Adrenal gland (tissue), 12 donors: ENCODE data around the gene DOCK8. TPM values are rescaled to one million over a fixed set of nuclear protein-coding genes. Genes with fewer than 3 reads are reported as not detected.
A peak's percentile ranks its signal among the peaks of the same experiment; 100 is the strongest.

Experiments
- DNase-seq, 7 donors: peaks; one replicate each; pipeline ENCODE4 v3.0.0-alpha.2; 2019 to 2020
- H3K27ac ChIP-seq, 5 donors: fragments of 200-600 bp; sonication (generic) in 4 of 5; 1 replicate in 3 of 5; 2 replicates in 2 of 5; pipeline versions ENCODE4 v1.5.1 to v1.8.0; 2016 to 2020; ENCODE audit warnings: mild to moderate bottlenecking in 1 of 5
- H3K27me3 ChIP-seq: fragments of 200-600 bp; 2 replicates; pipeline ENCODE4 v1.8.0; 2021
- H3K36me3 ChIP-seq, 2 donors: fragments of 200-600 bp; replicated peaks in 1 of 2; 1 replicate in 1 of 2; 2 replicates in 1 of 2; pipeline versions ENCODE4 v1.5.1 to v1.8.0; 2018 to 2022
- H3K4me1 ChIP-seq, 2 donors: fragments of 200-600 bp; replicated peaks in 1 of 2; 1 replicate in 1 of 2; 2 replicates in 1 of 2; pipeline versions ENCODE4 v1.5.1 to v1.8.0; 2018 to 2021
- H3K4me3 ChIP-seq, 4 donors: fragments of 200-600 bp; sonication (generic) in 3 of 4; one replicate each; pipeline ENCODE4 v1.5.1; 2016 to 2018
- H3K9me3 ChIP-seq, 3 donors: fragments of 200-600 bp; sonication (generic) in 1 of 3; replicated peaks in 1 of 3; 1 replicate in 2 of 3; 2 replicates in 1 of 3; pipeline versions ENCODE4 v1.5.1 to v1.8.0; 2016 to 2021
- POLR2A ChIP-seq, 2 donors: fragments of 450-650 bp; IDR thresholded peaks; one replicate each; pipeline ENCODE4 v1.6.1; 2017; ENCODE audit warnings: antibody characterized with exemption in 2 of 2, mild to moderate bottlenecking in 2 of 2, moderate library complexity in 1 of 2
- WGBS, 4 donors: extraction: QIAGEN DNeasy Blood & Tissue Kit in 2 of 4; methylation state at CpG; one replicate each; pipeline versions ENCODE4 v1.1.5 to v1.1.7; 2013 to 2017; 5-methylcytosine and 5-hydroxymethylcytosine counted together
- intact Hi-C, 2 donors: fragments of 100-400 bp; cut with DNase I; formaldehyde crosslinking; loops; one replicate each; pipeline versions ENCODE4 v1.14.1 to v1.15.0; 2022 to 2023
- polyA plus RNA-seq, 3 donors: library from polyadenylated mRNA; stranded (reverse); fragments of 200-250 nt in 2 of 3; fragments of 350-450 nt in 1 of 3; fragmentation: Illumina TruSeq in 1 of 3; extraction: RNeasy Lipid Tissue Mini Kit (QIAGEN cat#74804) in 1 of 3; gene quantifications; one replicate each; pipeline ENCODE4 v1.2.3, GENCODE V29; 2013 to 2014
- total RNA-seq, 9 donors: library from RNA; depleted of rRNA in 4 of 9; stranded (reverse); fragments of >200 nt in 4 of 9; fragments of 120-200 nt in 1 of 9; fragmentation: NEBNext Ultra II Directional in 1 of 9; extraction: Animal tissue kit (Norgen Biotek cat#: 25700) in 1 of 9; gene quantifications; one replicate each; pipeline versions ENCODE4 v1.1.0 to v1.2.4, GENCODE V29; 2013 to 2023
- TF ChIP-seq, protein P1 (sequence below), 6 experiments: fragments of 450-650 bp in 4 of 6; fragments of 200-600 bp in 2 of 6; sonication (generic) in 1 of 6; IDR thresholded peaks; 1 replicate in 5 of 6; 2 replicates in 1 of 6; pipeline versions ENCODE4 v1.5.1 to v1.8.0; 2016 to 2021; ENCODE audit warnings: antibody characterized with exemption in 6 of 6, mild to moderate bottlenecking in 2 of 6, moderate library complexity in 1 of 6
- donor health status: healthy with polysubstance abuse.
- donor health status: Bipolar disorder and iron deficiency.
- donor health status: DM: yes; HTN: yes; CAD: no.
- donor health status: DM: no; HTN: no; CAD: no.
- donor health status: DM: no; HTN: no; CAD: no.
- donor health status: DM: yes; HTN: yes; CAD: no.

Gene DOCK8
- total and polyA plus RNA-seq, 12 donors: 8.3 to 134 (median 40.5) TPM

DNA sequence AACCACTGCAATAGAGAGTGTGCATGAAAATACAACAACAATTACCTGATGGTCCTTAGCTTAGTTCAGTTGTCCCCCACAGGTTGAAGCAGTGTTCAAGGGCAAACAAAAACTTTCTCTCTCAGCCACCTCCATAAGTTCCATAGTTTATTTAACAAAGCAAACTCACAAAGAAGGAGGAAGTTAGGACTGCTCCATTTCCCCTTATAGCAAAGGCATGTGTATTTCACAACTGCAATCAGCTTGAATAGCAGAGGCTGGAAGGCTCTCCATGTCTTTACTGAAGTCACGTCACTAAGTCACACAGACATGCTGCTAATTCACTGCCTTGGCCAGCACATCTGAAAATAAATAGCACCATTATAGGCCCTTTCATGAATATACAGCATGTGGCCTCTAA is 43.3 kb downstream of the DOCK8 start:
- WGBS, 4 donors: 5 to 80% (median 49%) methylated on average over 1 of the region's 1 CpG; no CpG with 5 or more reads in 1 of the 4 donors
- Histone ChIP-seq H3K9me3 (no peaks in the 10 kb centered on the region), H3K36me3 (no peaks in the 10 kb centered on the region)

DNA sequence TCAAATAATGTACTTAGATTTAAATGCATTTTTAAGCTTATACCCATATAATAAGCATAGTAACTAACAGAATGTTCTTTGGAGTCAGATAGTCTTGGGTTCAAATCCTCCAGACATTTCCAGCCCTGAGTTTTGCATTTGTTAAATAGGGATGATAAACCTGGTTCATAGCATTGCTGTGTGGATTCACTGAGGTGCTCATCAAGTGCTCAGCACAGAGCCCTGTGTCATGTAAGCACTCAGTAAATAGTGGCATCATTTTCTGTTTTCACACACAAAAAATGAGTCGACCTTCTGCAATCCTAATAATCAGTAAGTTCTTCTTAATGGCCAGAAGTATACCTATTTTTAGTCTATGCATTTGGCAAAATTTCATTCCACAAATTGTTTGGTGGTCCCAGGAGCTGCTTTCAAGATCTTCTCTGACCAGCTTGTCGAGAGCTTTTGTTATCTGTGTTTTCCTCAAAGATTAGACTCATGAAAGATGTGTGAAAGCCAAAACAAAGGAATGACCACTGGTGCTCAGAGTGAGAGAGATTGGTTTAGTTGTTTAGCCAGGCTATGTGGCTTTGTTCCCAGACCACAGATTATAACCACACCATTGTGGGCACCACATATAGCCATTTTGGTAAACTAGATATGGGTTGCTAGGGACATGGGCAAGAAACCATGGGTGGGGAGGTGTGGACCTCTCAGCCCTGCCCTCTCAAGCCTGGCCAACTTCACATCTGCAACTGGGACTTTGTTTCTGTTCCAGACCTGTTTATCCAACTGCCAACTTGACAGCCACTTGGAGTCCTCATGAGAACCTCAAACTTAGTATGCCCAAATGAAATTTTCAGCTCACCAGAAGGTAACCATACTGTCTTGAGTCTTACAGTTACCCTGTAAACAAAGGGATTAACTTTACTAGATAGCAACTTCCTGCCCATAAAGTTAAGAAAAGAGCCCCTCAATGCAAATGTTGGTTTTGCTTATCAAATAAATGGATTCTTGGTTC is 45.0 kb downstream of the DOCK8 start:
- Histone ChIP-seq H3K9me3 (no peaks in the 10 kb centered on the region), H3K36me3 (no peaks in the 10 kb centered on the region), H3K4me1 (no peaks in the 10 kb centered on the region), H3K27ac (no peak overlapping the region), H3K4me3 (no peak overlapping the region), H3K27me3 (no peaks in the 10 kb centered on the region)
- no peak for TF ChIP-seq POLR2A (IDR thresholded peaks at IDR 0.05)
- TF ChIP-seq, protein P1, sequence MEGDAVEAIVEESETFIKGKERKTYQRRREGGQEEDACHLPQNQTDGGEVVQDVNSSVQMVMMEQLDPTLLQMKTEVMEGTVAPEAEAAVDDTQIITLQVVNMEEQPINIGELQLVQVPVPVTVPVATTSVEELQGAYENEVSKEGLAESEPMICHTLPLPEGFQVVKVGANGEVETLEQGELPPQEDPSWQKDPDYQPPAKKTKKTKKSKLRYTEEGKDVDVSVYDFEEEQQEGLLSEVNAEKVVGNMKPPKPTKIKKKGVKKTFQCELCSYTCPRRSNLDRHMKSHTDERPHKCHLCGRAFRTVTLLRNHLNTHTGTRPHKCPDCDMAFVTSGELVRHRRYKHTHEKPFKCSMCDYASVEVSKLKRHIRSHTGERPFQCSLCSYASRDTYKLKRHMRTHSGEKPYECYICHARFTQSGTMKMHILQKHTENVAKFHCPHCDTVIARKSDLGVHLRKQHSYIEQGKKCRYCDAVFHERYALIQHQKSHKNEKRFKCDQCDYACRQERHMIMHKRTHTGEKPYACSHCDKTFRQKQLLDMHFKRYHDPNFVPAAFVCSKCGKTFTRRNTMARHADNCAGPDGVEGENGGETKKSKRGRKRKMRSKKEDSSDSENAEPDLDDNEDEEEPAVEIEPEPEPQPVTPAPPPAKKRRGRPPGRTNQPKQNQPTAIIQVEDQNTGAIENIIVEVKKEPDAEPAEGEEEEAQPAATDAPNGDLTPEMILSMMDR (IDR thresholded peaks at IDR 0.05): no peak
- DNase-seq: no peak
- WGBS, 4 donors: 79 to 84% (median 81%) methylated on average over 2 of the region's 2 CpGs
- intact Hi-C loops: no loop called here

More for the DNA sequence above, 43.3 kb downstream of the DOCK8 start:
- peaks cover 7 to 10% of the 10 kb centered on the region in 2 donors for H3K4me1 ChIP-seq
- DNase-seq: no peak
- H3K4me3 ChIP-seq: no peak overlapping the region
- intact Hi-C loops: no loop called here
- H3K27ac ChIP-seq: peak overlapping the region in 1 of 5 donors; percentile 17
- H3K27me3 ChIP-seq: no peaks in the 10 kb centered on the region
- TF ChIP-seq, protein P1 (IDR thresholded peaks at IDR 0.05): no peak
- TF ChIP-seq POLR2A (IDR thresholded peaks at IDR 0.05): no peak

DNA sequence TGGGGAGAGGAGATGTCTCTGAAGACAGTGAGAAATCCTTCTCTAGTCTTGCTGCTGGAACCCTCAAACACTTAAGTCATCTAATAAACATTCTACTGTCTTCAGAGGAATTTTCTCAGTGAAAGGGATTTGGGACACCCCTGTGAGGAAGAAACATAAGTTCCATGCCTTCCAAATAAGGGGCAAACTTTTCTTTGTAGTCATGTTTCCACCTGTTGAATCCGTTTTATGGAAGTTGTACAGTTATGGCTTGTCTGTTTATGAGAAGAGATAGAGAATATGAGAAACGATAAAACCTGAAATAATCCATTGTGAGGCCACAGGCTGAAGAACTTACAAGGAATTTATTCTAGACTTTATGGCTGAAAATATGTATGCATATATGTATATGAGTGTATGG is 49.6 kb downstream of the DOCK8 start:
- Histone ChIP-seq H3K4me1 (peaks cover 7 to 20% of the 10 kb centered on the region in 2 donors), H3K4me3 (no peak overlapping the region), H3K9me3 (no peaks in the 10 kb centered on the region), H3K36me3 (no peaks in the 10 kb centered on the region), H3K27ac (no peak overlapping the region), H3K27me3 (no peaks in the 10 kb centered on the region)
- intact Hi-C loops: no loop called here
- TF ChIP-seq, protein P1 (IDR thresholded peaks at IDR 0.05): no peak
- no peak for TF ChIP-seq POLR2A (IDR thresholded peaks at IDR 0.05)
- 41 to 92% (median 69%) methylated on average over 2 of the region's 2 CpGs for WGBS, 4 donors
- no peak for DNase-seq

DNA sequence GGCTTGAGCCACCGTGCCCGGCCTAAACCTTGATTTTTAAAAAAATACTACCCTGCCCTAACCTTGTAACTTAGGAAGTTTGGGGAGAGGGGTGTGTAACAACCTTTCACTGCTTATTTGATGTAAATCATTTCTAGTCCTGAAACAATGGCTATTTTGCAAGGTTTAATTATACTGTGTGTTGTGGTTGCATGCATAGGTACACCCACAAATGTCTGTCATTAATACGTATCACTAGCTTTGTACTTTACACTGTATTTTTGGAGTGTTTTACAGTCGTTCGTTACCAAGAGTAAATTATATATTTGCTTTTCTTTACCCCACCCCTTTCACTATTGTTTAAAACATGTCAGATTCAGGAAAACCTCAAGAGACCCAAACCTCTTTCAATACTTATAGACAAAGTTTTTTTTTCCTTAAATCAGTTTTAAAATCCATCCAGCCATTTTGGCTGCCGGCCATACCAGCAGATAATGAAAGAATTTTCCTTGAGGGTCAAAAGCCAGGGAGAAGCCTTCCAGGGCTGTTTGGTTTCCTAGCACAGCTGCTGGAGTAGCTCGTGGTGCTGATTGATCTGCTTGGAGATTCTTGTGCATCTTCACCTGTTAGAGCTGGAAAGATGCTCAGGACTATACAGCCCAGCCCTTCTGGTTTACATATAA is 50.7 kb downstream of the DOCK8 start:
- peak overlapping the region in 1 of 5 donors; percentile 29 for H3K27ac ChIP-seq
- H3K4me3 ChIP-seq: no peak overlapping the region
- no peak for TF ChIP-seq POLR2A (IDR thresholded peaks at IDR 0.05)
- TF ChIP-seq, protein P1 (IDR thresholded peaks at IDR 0.05): no peak
- intact Hi-C loops: no loop called here
- no peaks in the 10 kb centered on the region for H3K9me3 ChIP-seq
- H3K4me1 ChIP-seq: peaks cover 7 to 20% of the 10 kb centered on the region in 2 donors
- peak in 4 of 7 donors; percentile 36 to 60 (median 43) for DNase-seq
- WGBS, 4 donors: 30 to 43% (median 34%) methylated on average over 7 of the region's 7 CpGs
- H3K36me3 ChIP-seq: no peaks in the 10 kb centered on the region
- no peaks in the 10 kb centered on the region for H3K27me3 ChIP-seq
